Memory B cell (primary cell): ENCODE data around the gene SSBP3.
"Not testable (repeated sequence)": the region's sequence is repeated elsewhere in the genome, so short reads cannot be mapped to it uniquely, and the experiment has no call there.

Experiments used
- ATAC-seq: fragments of 150-1000 bp; cut with Tn5 transposase; 2 replicates; pipeline ENCODE4 v1.10.0; 2021; ENCODE audit warnings: low read depth, mild to moderate bottlenecking, moderate library complexity
- DNase-seq, 2 donors: peaks; one replicate each; pipeline ENCODE4 v3.0.0; 2022; ENCODE audit warnings: low spot score in 2 of 2
- H3K27ac Mint-ChIP-seq: one replicate; pipeline ENCODE4 v1.8.0; 2022; ENCODE audit warnings: mild to moderate bottlenecking, moderate library complexity, mixed read lengths
- H3K27me3 Mint-ChIP-seq: one replicate; pipeline ENCODE4 v1.8.0; 2022; ENCODE audit warnings: mixed read lengths
- H3K36me3 Mint-ChIP-seq: one replicate; pipeline ENCODE4 v1.8.0; 2022; ENCODE audit warnings: mild to moderate bottlenecking, mixed read lengths
- H3K4me1 Mint-ChIP-seq: one replicate; pipeline ENCODE4 v1.8.0; 2022; ENCODE audit warnings: mixed read lengths
- H3K4me3 Mint-ChIP-seq: one replicate; pipeline ENCODE4 v1.8.0; 2022; ENCODE audit warnings: mild to moderate bottlenecking, moderate library complexity, mixed read lengths
- H3K9me3 Mint-ChIP-seq: one replicate; pipeline ENCODE4 v1.8.0; 2022; ENCODE audit warnings: mixed read lengths

Gene SSBP3

GRCh38 chr1:54239035-54239383 is 167.2 kb downstream of the SSBP3 start:
- no peak overlapping the region for H3K27ac Mint-ChIP-seq
- H3K9me3 Mint-ChIP-seq: no peaks in the 10 kb centered on the region
- peaks cover 10% of the 10 kb centered on the region for H3K36me3 Mint-ChIP-seq

GRCh38 chr1:54238353-54239034 is 167.7 kb downstream of the SSBP3 start:
- no peaks in the 10 kb centered on the region for H3K9me3 Mint-ChIP-seq
- no peak overlapping the region for H3K27ac Mint-ChIP-seq
- peaks cover 10% of the 10 kb centered on the region for H3K36me3 Mint-ChIP-seq
- peaks cover 3% of the 10 kb centered on the region for H3K4me1 Mint-ChIP-seq
- H3K27me3 Mint-ChIP-seq: no peaks in the 10 kb centered on the region
- DNase-seq (no peak), ATAC-seq (no peak)
- H3K4me3 Mint-ChIP-seq: no peak overlapping the region

More at GRCh38 chr1:54239035-54239383, 167.2 kb downstream of the SSBP3 start:
- H3K27me3 Mint-ChIP-seq: no peaks in the 10 kb centered on the region
- ATAC-seq (no peak), DNase-seq (no peak)
- peaks cover 3% of the 10 kb centered on the region for H3K4me1 Mint-ChIP-seq
- no peak overlapping the region for H3K4me3 Mint-ChIP-seq

- Mint-ChIP-seq H3K9me3 (no peaks in the 10 kb centered on the region), H3K4me3 (no peak overlapping the region), H3K27ac (no peak overlapping the region), H3K4me1 (peaks cover 3% of the 10 kb centered on the region), H3K36me3 (peaks cover 7% of the 10 kb centered on the region), H3K27me3 (no peaks in the 10 kb centered on the region)
- ATAC-seq: no peak
- DNase-seq: no peak
These were observed 168.6 kb downstream of the SSBP3 start for GRCh38 chr1:54237586-54237985.

- ATAC-seq (no peak), DNase-seq (no peak)
- Mint-ChIP-seq H3K27ac (no peak overlapping the region), H3K36me3 (peaks cover 7% of the 10 kb centered on the region), H3K27me3 (no peaks in the 10 kb centered on the region), H3K4me3 (no peak overlapping the region), H3K9me3 (no peaks in the 10 kb centered on the region), H3K4me1 (peaks cover 9% of the 10 kb centered on the region)
These were observed 171.9 kb downstream of the SSBP3 start for GRCh38 chr1:54234284-54234683.

- not testable (repeated sequence) for H3K9me3 Mint-ChIP-seq, H3K27me3 Mint-ChIP-seq, H3K4me1 Mint-ChIP-seq
These were observed 173.0 kb downstream of the SSBP3 start for GRCh38 chr1:54233196-54233595.

GRCh38 chr1:54230507-54231339 is 175.5 kb downstream of the SSBP3 start:
- Mint-ChIP-seq H3K27me3 (no peaks in the 10 kb centered on the region), H3K27ac (peak overlapping the region; percentile 35), H3K36me3 (no peaks in the 10 kb centered on the region), H3K9me3 (no peaks in the 10 kb centered on the region), H3K4me3 (no peak overlapping the region), H3K4me1 (peaks cover 9% of the 10 kb centered on the region)
- peak; percentile 34 for ATAC-seq
- DNase-seq: no peak

More at GRCh38 chr1:54233196-54233595, 173.0 kb downstream of the SSBP3 start:
- not testable (repeated sequence) for DNase-seq, H3K4me3 Mint-ChIP-seq, H3K36me3 Mint-ChIP-seq, ATAC-seq, H3K27ac Mint-ChIP-seq

GRCh38 chr1:54229281-54229891 is 176.8 kb downstream of the SSBP3 start:
- no peaks in the 10 kb centered on the region for H3K27me3 Mint-ChIP-seq
- peaks cover 5% of the 10 kb centered on the region for H3K36me3 Mint-ChIP-seq
- no peak for DNase-seq
- ATAC-seq: no peak
- peaks cover 6% of the 10 kb centered on the region for H3K4me1 Mint-ChIP-seq
- no peaks in the 10 kb centered on the region for H3K9me3 Mint-ChIP-seq
- no peak overlapping the region for H3K4me3 Mint-ChIP-seq
- no peak overlapping the region for H3K27ac Mint-ChIP-seq

- Mint-ChIP-seq H3K27ac (no peak overlapping the region), H3K4me3 (no peak overlapping the region), H3K27me3 (no peaks in the 10 kb centered on the region), H3K9me3 (no peaks in the 10 kb centered on the region), H3K36me3 (peaks cover 5% of the 10 kb centered on the region), H3K4me1 (peaks cover 6% of the 10 kb centered on the region)
- DNase-seq (no peak), ATAC-seq (no peak)
These were observed 177.5 kb downstream of the SSBP3 start for GRCh38 chr1:54228638-54229079.

- H3K27ac Mint-ChIP-seq: no peak overlapping the region
- no peak overlapping the region for H3K4me3 Mint-ChIP-seq
- H3K9me3 Mint-ChIP-seq: no peaks in the 10 kb centered on the region
- H3K36me3 Mint-ChIP-seq: peaks cover 5% of the 10 kb centered on the region
- no peak for DNase-seq
- peaks cover 6% of the 10 kb centered on the region for H3K4me1 Mint-ChIP-seq
- no peaks in the 10 kb centered on the region for H3K27me3 Mint-ChIP-seq
- no peak for ATAC-seq
These were observed 178.3 kb downstream of the SSBP3 start for GRCh38 chr1:54227891-54228310.

- H3K36me3 Mint-ChIP-seq: peaks cover 5% of the 10 kb centered on the region
- H3K27ac Mint-ChIP-seq: no peak overlapping the region
- peaks cover 6% of the 10 kb centered on the region for H3K4me1 Mint-ChIP-seq
- no peaks in the 10 kb centered on the region for H3K27me3 Mint-ChIP-seq
- no peak for DNase-seq
- no peak overlapping the region for H3K4me3 Mint-ChIP-seq
- no peaks in the 10 kb centered on the region for H3K9me3 Mint-ChIP-seq
- no peak for ATAC-seq
These were observed 179.0 kb downstream of the SSBP3 start for GRCh38 chr1:54227091-54227602.

- DNase-seq: no peak
- H3K36me3 Mint-ChIP-seq: peaks cover 9% of the 10 kb centered on the region
- no peak overlapping the region for H3K27ac Mint-ChIP-seq
- H3K4me3 Mint-ChIP-seq: no peak overlapping the region
- peaks cover 3% of the 10 kb centered on the region for H3K4me1 Mint-ChIP-seq
- ATAC-seq: no peak
- no peaks in the 10 kb centered on the region for H3K27me3 Mint-ChIP-seq
- H3K9me3 Mint-ChIP-seq: no peaks in the 10 kb centered on the region
These were observed 180.1 kb downstream of the SSBP3 start for GRCh38 chr1:54225986-54226559.

GRCh38 chr1:54225378-54225777 is 180.8 kb downstream of the SSBP3 start:
- DNase-seq (no peak), ATAC-seq (no peak)
- no peak overlapping the region for H3K27ac Mint-ChIP-seq
- H3K4me3 Mint-ChIP-seq: no peak overlapping the region
- no peaks in the 10 kb centered on the region for H3K27me3 Mint-ChIP-seq
- H3K36me3 Mint-ChIP-seq: peaks cover 9% of the 10 kb centered on the region
- no peaks in the 10 kb centered on the region for H3K9me3 Mint-ChIP-seq
- no peaks in the 10 kb centered on the region for H3K4me1 Mint-ChIP-seq

- no peaks in the 10 kb centered on the region for H3K9me3 Mint-ChIP-seq
- H3K4me1 Mint-ChIP-seq: no peaks in the 10 kb centered on the region
- no peak overlapping the region for H3K27ac Mint-ChIP-seq
- ATAC-seq (no peak), DNase-seq (no peak)
- peaks cover 9% of the 10 kb centered on the region for H3K36me3 Mint-ChIP-seq
- no peak overlapping the region for H3K4me3 Mint-ChIP-seq
- no peaks in the 10 kb centered on the region for H3K27me3 Mint-ChIP-seq
These were observed 182.0 kb downstream of the SSBP3 start for GRCh38 chr1:54224233-54224632.
